Smooth muscle cell of the brain vasculature (primary cell): ENCODE results near the gene NCOA7.
"Not testable (repeated sequence)": the region's sequence is repeated elsewhere in the genome, so short reads cannot be mapped to it uniquely, and the experiment has no call there.

Experiments used
- DNase-seq: peaks from one replicate; pipeline ENCODE4 v3.0.0-alpha.2; 2012; ENCODE audit warnings: low read depth, low spot score

NCOA7 gene

DNA sequence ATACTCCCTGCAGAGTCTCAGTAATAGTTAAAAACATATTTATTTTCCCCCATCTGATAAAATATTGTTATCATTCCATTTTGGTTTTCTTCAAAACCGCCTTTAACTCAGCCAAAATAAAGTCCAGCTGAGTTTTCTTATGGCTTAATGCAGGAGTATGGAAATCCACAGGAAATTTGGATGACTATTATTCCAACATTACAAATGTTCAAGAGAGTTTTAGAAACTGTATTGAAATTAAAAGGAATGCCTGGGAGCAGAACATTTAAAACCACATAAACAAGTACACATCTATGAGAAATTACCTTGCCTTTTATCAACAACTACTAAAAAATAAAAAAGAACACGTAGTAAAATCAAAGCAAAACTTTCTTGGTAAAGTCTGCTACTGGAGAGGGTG is 45.7 kb downstream of the NCOA7 start:
- no peak for DNase-seq

DNA sequence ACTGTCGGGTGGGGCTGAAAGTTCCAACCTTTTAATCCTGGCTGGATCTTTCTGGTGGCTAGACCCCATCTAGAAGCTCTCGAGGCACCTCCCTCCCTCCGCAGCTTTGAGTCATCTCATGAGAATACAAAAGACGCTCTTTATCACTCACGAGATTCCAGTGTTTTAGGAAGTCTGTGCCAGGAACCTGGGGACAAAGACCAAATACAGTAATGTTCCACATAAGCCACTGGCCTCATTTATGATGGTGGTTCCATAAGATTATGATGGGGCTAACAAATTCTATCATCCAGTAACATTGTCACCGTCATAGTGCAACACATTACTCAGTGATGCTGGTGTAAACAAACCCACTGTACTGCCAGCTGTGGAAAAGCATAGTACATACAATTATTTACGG is 48.7 kb downstream of the NCOA7 start:
- DNase-seq = no peak

DNA sequence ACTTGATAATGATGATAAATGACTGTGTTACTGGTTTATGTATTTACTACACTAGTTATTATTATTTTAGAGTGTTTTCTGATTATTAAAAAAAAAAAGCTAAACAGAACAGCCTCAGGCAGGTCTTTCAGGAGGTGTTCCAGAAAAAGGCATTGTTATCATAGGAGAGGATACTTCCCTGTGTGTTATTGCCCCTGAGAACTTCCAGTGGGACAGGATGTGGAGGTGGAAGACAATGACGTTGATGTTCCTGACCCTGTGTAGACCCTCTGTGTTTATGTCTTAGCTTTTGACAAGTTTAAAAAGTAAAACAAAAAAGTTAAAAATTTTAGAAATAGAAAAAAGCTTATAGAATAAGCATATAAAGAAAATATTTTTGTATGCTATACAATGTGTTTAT is 49.1 kb downstream of the NCOA7 start:
- DNase-seq = no peak

DNA sequence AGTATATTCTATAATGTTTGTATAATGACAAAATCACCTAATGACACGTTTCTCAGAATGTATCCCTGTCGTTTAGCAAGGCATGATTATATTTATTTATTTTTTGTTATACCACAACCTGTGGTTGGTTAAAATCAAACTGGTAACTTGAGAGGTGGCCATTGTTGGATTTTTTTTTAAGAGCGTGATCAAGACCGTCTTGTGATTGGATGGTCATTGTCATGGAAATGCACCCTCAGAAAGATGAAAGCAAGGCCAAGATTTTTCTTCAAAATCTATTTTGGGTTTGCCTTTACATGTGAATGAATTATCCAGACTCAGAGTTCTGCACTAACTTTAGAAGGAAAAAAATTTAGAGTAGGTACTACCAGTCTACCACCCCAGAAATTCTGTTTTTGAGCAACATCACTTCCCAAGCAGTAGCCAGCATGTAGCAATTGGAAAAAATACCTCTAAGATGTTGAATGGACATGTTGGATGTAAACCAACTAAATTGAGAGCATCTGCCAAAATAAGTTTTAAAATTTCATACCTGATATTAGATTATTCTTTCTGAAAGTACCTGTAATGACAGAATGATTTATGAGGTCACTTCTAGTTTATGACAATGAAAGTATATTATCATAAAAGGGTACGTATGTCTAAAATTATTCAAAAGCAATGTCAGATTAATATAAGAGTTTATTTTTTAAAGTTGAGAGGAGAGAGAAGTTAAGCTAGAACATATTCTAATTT is 50.8 kb downstream of the NCOA7 start:
- DNase-seq = no peak

DNA sequence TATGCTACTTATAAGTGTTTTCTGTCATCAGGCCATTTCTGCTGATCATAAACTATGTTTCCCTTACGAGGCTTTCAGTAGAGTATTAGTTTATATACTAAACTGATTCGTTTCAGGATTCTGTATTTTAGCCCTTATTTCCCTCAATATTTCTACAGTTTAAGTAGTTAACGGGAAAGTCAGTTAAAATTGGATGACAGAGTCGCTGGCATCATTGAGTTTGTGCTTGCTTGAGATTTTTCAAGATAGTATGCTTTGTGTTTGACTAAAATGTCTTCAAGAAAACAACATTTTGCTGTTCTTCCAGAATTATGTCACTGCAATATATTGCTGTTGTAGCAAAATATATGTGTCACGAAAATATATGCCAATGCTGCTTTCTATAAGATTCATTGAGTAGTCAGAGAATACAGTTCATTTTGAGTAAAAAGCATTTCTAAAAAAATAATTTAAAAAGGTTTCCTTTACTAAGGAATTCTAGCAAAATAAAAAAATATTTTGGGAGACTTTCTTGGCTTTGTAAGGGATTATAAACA is 51.4 kb downstream of the NCOA7 start:
- no peak for DNase-seq

DNA sequence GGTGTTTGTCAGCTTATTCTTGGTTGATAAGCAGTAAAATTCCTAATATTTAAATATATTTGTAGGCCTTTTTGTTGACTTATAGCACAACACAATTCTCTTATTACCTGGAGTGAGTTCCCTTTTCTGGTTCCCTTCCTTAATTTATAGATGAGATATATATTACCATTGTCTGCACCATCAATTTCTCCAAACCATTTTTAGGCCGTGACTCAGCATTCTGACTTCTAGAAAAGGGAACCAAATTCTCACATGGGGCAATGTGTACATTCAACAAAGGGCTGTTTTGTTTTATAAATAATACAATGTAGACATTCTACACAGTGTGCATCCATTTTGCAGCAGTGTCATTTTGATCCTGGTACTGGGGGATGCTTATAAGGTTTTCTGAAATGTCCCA is 52.8 kb downstream of the NCOA7 start:
- DNase-seq = no peak

DNA sequence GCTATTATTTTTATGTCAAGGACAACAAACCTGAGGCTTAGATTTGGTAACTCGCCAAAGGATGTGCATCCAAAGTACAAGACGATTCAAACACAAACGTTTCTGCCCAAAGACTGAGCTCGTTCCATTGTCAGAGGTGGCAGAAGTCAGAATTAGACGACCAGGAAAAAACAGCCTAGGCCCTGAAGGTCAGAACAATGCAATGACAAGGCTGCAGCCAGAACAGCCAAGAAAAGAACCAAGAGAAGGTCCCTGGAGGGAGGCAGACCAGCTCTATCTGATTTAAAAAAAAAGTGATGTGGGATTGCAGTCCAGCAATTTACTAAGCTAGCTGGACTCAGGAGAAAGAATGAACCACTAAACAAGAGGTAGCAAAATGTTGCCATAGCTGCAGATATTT is 54.2 kb downstream of the NCOA7 start:
- DNase-seq = no peak

DNA sequence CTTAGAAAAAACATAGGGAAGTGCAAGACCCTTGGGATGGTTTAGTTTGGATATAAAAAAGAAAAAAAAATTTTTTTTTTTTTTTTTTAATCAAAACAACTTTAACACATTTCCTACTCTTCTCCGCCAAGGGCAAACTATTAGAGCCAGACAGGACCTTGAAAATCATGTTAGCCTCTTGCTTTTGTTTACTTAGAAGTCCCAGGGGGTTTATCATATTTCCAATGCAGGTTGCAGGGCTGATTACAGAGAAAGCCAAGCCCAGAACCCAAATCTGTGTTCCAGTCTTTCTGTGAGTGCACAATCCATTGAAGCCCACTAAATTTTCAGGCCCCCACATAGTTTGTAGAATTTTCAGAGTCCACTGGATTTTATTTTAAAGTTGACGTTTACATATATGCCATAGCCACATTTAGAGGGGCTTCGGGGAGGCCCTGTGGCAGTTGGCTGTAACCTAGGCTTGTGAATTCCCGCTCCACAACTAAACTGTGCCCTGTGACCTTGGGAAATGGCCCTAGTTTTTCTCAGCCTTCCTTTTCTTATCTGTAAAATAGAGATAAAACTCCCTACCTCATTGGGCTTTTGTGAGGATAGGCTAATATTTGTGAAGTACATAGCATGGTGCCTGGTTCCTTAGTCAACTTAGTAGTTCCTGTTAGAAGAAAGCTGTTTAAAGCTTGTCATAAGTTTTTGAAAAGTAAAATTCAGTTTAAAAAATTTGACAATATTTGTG is 55.7 kb downstream of the NCOA7 start:
- DNase-seq = no peak

DNA sequence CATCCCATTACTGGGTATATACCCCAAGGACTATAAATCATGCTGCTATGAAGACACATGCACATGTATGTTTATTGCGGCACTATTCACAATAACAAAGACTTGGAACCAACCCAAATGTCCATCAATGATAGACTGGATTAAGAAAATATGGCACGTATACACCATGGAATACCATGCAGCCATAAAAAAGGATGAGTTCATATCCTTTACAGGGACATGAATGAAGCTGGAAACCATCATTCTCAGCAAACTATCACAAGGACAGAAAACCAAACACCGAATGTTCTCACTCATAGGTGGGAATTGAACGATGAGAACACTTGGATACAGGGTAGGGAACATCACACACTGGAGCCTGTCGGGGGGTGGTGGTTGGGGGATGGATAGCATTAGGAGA is 57.5 kb downstream of the NCOA7 start:
- DNase-seq = not testable (repeated sequence)

DNA sequence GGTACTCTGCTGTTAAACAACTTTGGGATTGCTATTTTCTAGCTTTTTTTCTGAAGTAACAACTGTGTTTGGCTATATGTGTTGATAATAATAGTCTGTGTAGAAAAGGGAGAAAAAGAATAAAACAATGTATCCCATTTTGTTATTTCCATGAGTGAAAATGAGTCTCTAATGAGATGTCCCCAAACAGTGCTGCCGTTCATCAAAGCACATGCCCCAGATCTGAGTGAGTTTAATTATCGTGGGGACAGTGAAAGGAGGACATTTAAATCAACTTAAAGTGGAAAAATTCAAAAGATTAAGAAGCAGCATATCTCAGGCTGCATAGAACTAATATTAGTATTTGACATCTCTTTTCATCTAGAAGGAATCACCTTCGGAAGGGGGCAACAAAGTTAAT is 59.6 kb downstream of the NCOA7 start:
- DNase-seq = no peak

DNA sequence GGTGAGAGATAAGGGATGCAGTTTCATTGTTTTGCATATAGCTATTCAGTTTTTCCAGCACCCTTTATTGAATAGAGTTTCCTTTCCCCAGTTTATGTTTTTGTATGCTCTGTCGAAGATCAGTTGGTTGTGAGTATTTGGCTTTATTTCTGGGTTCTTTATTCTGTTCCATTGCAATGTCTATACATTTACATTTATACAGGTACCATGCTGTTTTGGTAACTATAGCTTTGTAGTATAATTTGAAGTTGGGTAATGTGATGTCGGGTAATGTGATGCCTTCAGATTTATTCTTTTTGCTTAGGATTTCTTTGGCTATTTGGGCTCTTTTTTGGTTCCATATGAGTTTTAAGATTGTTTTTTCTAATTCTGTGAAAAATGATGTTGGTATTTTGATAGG is 61.8 kb downstream of the NCOA7 start:
- DNase-seq = no peak

DNA sequence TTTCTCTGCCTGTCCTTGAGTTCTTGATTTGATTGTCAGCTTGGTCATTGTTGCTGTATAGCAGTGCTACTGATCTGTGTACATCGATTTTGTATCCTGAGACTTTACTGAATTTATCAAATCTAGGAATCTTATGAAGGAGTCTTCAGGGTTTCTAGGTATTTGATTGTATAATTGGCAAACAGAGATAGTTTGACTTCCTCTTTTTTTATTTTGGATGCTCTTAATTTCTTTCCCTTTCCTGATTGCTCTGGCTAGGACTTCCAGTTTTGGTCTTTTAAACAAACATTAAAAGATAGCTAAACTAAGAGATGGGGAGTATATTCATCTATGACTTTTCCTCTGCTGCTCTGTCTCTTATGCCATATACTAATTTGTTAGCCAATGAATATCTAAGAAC is 62.4 kb downstream of the NCOA7 start:
- DNase-seq = no peak

DNA sequence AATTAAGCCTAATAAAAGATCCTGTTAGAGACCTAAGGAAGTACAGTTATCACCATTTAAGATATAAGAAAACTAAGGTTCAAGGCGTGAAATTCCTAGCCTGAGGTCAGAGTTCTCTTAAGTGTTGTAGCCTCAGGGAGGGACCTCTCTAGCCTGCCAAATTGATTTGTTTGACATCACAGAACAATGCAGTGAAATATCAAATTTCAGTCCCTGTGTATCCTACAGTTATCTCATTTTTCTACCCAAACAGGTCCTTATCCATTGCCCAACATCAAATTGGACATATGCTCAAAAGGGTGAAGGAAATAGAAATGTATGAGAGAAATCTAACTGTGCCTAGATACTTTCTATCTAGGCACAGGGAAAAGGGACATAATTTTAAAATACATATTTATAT is 63.0 kb downstream of the NCOA7 start:
- DNase-seq = no peak

DNA sequence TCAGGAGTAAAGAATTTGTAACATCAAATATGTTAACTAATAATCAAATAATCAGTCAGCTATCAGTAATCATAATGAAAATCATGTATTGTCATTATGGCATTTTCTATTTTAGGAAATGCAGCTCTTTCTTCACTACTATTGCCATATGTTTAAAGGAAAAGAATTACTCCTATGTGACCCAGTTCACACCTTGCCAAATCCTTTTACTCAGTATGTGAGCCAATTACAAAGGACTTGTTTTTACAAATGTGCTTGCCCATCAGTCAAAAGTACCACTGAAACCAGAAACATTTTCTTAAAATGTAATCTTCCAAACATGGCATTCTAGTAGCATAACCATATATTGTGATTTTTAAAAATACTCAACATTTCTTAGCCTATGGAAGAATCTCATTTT is 63.6 kb downstream of the NCOA7 start:
- no peak for DNase-seq

DNA sequence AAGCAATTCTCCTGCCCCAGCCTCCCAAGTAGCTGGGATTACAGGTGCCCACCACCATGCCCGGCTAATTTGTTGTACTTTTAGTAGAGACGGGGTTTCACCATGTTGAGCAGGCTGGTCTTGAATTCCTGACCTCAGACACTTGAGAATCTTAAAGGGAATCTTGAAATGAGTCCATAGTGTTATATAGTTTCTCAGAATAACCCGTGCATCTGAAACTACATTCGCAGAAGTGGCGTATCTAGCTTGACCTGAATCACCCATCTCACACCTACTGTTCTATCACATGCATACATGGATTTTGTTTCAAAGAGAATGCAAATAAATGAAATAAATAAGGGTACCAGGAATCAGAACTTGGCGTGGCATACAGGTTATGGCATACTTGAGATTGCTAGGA is 65.0 kb downstream of the NCOA7 start:
- DNase-seq = no peak

DNA sequence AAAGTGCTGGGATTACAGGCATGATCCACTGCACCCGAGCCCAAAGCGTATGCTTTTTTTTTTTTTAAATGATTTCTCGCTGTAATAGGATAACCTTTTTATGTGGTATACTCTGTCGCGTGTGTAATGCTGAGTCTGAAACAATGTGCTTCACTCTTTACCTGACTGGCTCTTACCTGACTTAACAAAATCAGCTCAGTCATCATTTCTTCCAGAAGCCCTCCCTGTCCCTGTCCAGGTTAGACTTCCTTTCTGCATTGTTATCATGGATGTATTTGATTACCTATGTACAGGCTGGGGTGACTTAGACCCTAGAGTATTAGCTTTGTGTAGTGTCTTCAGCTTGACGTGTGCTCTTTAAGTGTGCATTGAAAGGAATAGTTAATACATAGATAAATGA is 67.1 kb downstream of the NCOA7 start:
- no peak for DNase-seq

DNA sequence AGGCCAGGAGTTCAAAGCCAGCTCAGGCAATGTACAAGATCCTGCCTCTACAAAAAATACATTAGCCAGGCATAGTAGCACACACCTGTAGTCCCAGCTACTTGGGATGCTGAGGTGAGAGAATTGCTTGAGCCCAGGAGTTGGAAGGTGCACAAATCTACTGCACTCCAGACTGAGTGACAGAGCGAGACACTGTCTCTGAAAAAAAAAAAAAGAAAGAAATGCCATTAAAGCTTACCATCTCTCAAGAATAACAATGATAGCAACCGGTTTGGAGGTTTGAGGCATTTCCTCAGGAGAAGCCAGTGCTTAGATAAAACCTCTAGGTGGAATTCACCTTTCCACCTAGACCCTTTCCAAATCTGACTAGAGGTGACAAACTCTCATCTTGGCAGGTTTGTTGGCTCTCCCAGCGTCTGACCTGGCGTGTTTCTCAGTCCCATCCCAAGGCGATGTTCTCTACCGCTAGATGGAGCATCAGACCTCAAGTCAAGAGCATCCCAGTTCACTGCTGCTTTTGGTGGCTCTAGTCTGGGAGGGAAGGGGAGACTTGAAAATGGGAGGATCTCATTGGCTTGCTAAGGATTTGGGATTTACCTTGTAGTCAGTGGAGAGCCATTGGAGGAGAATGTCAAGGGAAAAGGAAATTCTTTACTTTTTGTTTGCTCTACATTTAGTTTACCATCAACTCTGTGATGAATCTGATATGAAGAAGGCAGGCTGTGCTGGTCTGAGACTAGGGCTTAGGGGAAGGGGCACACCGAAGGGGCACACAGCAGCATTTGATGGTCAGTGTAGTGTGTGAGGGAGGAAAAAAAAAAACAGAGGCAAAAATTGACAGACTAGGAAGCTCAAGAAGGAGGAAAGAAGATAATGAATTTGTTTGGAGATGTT is 67.9 kb downstream of the NCOA7 start:
- DNase-seq = peak; percentile 47

DNA sequence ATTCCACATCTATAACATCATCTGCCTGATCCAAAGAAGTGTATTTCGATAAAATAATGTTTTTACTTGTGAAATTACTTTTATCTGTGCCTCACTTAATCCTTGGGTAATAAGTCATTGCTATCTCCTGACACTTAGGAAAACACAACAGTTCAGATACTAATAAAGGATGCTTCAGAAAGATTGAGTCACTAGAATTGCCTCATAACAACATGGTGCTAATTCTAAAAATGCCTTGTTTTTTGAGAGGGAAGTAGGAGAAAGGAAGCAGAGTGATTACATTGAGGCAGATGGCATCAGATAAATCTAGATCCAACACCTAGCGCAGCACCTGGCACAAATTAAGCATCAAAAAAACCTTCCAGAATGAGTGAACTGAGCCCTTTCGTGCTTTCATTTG is 69.0 kb downstream of the NCOA7 start:
- no peak for DNase-seq

DNA sequence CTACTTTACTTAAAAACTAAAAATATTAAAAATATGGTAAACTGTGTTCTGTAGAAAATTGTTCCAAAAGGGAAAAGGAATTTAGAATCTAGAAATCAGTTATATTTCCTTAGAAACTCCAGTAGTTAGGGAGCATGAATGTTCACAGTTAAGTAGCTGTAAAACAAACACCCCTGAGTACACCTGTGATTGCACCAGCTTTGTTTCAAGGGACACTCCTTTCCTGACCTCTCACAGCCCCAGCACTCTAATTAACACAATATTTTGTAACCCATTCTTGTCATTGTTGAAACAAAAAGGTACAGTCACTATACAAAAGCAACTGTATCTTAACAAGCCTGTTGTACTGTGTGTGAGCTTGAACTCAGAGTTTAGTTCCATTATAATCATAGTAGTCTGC is 72.3 kb downstream of the NCOA7 start:
- no peak for DNase-seq

DNA sequence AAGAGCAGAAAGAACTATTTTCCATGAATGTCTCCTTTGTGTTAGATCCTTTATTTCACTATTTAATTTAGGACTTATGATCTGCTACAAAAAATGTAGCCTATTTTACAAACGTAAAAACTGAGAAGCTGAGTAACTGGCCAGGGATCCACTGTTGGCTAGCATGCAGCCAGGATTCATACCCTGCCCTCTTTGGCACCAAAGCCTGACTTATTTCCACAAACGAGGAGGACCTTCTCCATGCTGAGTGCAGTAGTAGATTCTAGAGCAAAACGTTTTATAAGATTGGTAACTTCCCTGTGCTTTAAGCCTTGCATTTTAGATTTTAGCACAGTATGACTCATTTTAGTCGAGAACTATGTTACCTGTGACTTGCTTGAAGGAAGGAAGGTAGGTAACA is 74.3 kb downstream of the NCOA7 start:
- DNase-seq = no peak

DNA sequence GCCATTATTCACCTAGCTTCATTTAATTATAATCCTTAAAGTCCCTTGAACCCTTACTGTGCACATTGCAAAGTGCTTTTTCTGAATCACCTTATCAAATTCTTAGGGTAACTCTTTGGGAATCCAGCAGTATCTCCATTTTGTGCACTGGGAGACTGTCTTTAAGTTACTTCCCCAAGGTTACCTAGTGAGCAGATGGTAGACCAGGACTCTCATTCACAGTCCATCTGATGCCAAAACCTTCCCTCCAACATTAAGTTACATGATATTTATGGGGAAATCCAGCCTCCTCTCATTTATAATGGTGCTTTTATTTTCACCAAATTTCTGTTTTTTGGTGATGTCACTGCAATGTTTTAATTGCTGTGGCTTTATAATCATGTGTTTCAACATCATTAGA is 75.7 kb downstream of the NCOA7 start:
- no peak for DNase-seq

DNA sequence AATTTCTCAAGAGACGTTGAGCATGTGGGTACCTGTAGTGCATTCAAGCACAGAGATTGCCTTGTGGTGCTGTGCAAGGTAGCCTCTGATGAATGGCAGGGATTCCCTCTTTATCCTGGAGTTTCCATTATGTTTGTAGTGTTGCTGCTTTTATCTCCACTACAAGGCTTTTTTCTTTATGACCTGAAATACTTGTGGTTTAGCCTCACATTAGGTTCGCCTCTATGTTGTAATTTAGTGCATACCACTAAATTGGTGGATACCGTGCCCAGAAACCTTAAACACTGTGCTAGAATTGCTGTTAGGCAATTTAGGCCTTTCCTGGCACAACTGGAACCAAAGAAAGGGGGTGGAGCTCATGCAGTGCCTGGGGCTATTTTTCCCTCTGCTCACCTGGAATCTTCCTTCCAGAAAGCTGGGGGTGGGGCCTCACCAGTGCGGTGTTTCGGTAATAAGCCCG is 76.8 kb downstream of the NCOA7 start:
- no peak for DNase-seq
